ENCODE results near the gene FMNL2. TPM values are rescaled to one million over a fixed set of nuclear protein-coding genes. Genes with fewer than 3 reads are reported as not detected.

Gene FMNL2
- total and polyA plus RNA-seq, 2 of the 4 experiments (the other 2 are of a cell fraction), result 10.9 to 11.4 TPM

GRCh38 chr2:152320814-152321213 is 14.2 kb upstream of the FMNL2 start:
- Histone ChIP-seq H3K14ac (replicated peaks; ENCODE audit: low read depth, low read length) (no peak overlapping the region), H2BK15ac (ENCODE audit: low read depth, low read length) (no peak overlapping the region), H3K9me3 (ENCODE audit: control insufficient read depth, insufficient read depth, low read length) (no peaks in the 10 kb centered on the region), H3K56ac (ENCODE audit: extremely low read depth, insufficient read depth, low read length) (no peak overlapping the region), H4K5ac (ENCODE audit: low read depth, low read length) (no peak overlapping the region), H3K9me1 (ENCODE audit: insufficient read depth, low read length) (no peaks in the 10 kb centered on the region), H2AK9ac (replicated peaks; ENCODE audit: low read depth, low read length, poor library complexity) (peak overlapping the region; percentile 34), H3K4ac (ENCODE audit: low read depth, low read length) (no peak overlapping the region), H3K27ac (ENCODE audit: insufficient read depth, low read length) (no peak overlapping the region), H3K36me3 (ENCODE audit: control insufficient read depth, insufficient read depth, low read length) (no peaks in the 10 kb centered on the region), H2BK120ac (ENCODE audit: low read depth, low read length) (no peak overlapping the region), H3K18ac (ENCODE audit: low read depth, low read length) (no peak overlapping the region), H3K9ac (ENCODE audit: low read depth, low read length) (no peak overlapping the region), H2BK5ac (ENCODE audit: low read depth, low read length, poor library complexity, severe bottlenecking) (no peak overlapping the region), H3K23ac (ENCODE audit: low read depth, low read length) (no peak overlapping the region), H3K4me3 (ENCODE audit: insufficient read depth, low read depth, low read length) (no peak overlapping the region), H2AFZ (replicated peaks; ENCODE audit: low read length, poor library complexity) (no peak overlapping the region), H3K27me3 (ENCODE audit: control insufficient read depth, insufficient read depth, low read length) (no peaks in the 10 kb centered on the region), H4K20me1 (ENCODE audit: insufficient read depth, low read length) (no peaks in the 10 kb centered on the region), H4K91ac (ENCODE audit: insufficient read depth, low read depth, low read length) (no peak overlapping the region), H4K8ac (ENCODE audit: low read depth in 2 of 2, low read length in 2 of 2) (no peak overlapping the region), H3K79me1 (ENCODE audit: low read depth in 1 of 2, low read length in 2 of 2) (no peaks in the 10 kb centered on the region), H2AK5ac (ENCODE audit: low read depth, low read length) (no peak overlapping the region), H3K4me1 (ENCODE audit: control insufficient read depth, insufficient read depth, low read length) (peaks cover 3% of the 10 kb centered on the region), H3K4me2 (ENCODE audit: low read depth, low read length) (no peak overlapping the region), H2BK20ac (ENCODE audit: low read depth, low read length) (no peak overlapping the region)
- no peak for ATAC-seq (ENCODE audit: low read depth)
- 100% methylated on average over 1 of the region's 5 CpGs; no CpG with 5 or more reads in 1 of the 2 experiments for WGBS, 2 experiments (ENCODE audit: extremely low coverage in 2 of 2, insufficient read length in 1 of 2)
- intact Hi-C loops (cut with micrococcal nuclease), result no loop called here
- DNase-seq, result no peak
- BruUV-seq (replicated peaks), result no TSS peak
- TF ChIP-seq SMC3 (IDR thresholded peaks at IDR 0.05; ENCODE audit: low read depth, low read length), result no peak
- TF ChIP-seq POLR2A (IDR thresholded peaks at IDR 0.05; ENCODE audit: low read depth, low read length), result no peak
- TF ChIP-seq CEBPB (IDR thresholded peaks at IDR 0.05; ENCODE audit: low read depth, low read length), result no peak
- ChIA-PET POLR2A (ENCODE audit: unreplicated experiment) (no interaction called here), CTCF (no interaction called here)
- dilution Hi-C loops (cut with HindIII; ENCODE audit: low sequenced_read_pairs, unreplicated experiment), result no loop called here
- in situ Hi-C loops (cut with MboI; ENCODE audit: low sequenced_read_pairs), result no loop called here

Measured in IMR-90 (cell line).